PC-9 (cell line): Measurements from ENCODE around the gene PSEN1. TPM values are rescaled to one million over a fixed set of nuclear protein-coding genes. Genes with fewer than 3 reads are reported as not detected.

ENCODE experiments used
- BruUV-seq: library from RNA; stranded (reverse); fragments of 400-500 nt; replicated peaks from 2 replicates; lab custom pipeline; 2021; lab: Mats Ljungman, UMichigan
- CTCF ChIA-PET: fragments of 300-600 bp; sonication (Branson Sonifier 250); formaldehyde crosslinking; loops from one replicate; lab custom pipeline; 2022; ENCODE audit warnings: antibody characterized with exemption; lab: Charles Lee
- POLR2A ChIA-PET: fragments of 300-600 bp; sonication (Branson Sonifier 250); formaldehyde crosslinking; loops from one replicate; lab custom pipeline; 2022; ENCODE audit warnings: antibody characterized with exemption; ENCODE audit not compliant: unreplicated experiment; lab: Charles Lee
- DNase-seq, 2 experiments: peaks; one replicate each; pipeline versions ENCODE4 v3.0.0 to v3.0.0-alpha.2; 2015 to 2022; ENCODE audit warnings: mixed read lengths in 1 of 2
- H2AFZ ChIP-seq: fragments of 200-600 bp; sonication (generic); 2 replicates; pipeline ENCODE4 v1.8.1; 2017; ENCODE audit warnings: antibody characterized with exemption
- H3F3A ChIP-seq: fragments of 200-600 bp; sonication (generic); 2 replicates; pipeline ENCODE4 v1.8.1; 2017; ENCODE audit warnings: antibody characterized with exemption, mild to moderate bottlenecking, low read depth; ENCODE audit not compliant: insufficient read depth
- H3K27ac ChIP-seq: fragments of 200-600 bp; sonication (generic); 2 replicates; pipeline ENCODE4 v1.6.1; 2016; ENCODE audit warnings: mixed run types
- H3K27me3 ChIP-seq: fragments of 200-600 bp; sonication (generic); 2 replicates; pipeline ENCODE4 v1.6.1; 2016; ENCODE audit warnings: low read depth, mixed run types; ENCODE audit not compliant: insufficient read depth
- H3K36me3 ChIP-seq: fragments of 200-600 bp; sonication (generic); 2 replicates; pipeline ENCODE4 v1.6.1; 2016; ENCODE audit warnings: low read depth, mixed run types
- H3K4me1 ChIP-seq: fragments of 200-600 bp; sonication (generic); replicated peaks from 2 replicates; pipeline ENCODE4 v1.6.1; 2016; ENCODE audit warnings: mixed run types; ENCODE audit not compliant: insufficient read depth
- H3K4me2 ChIP-seq: fragments of 200-600 bp; sonication (generic); 2 replicates; pipeline ENCODE4 v1.6.1; 2017; ENCODE audit warnings: mixed run types
- H3K4me3 ChIP-seq: fragments of 200-600 bp; sonication (generic); 2 replicates; pipeline ENCODE4 v1.6.1; 2016; ENCODE audit warnings: mixed run types
- H3K79me2 ChIP-seq: fragments of 200-600 bp; sonication (generic); 2 replicates; pipeline ENCODE4 v1.6.1; 2017; ENCODE audit warnings: low read depth, mixed run types
- H3K9me2 ChIP-seq: fragments of 200-600 bp; sonication (generic); 2 replicates; pipeline ENCODE4 v1.8.1; 2017; ENCODE audit warnings: mild to moderate bottlenecking; ENCODE audit not compliant: insufficient read depth
- H3K9me3 ChIP-seq: fragments of 200-600 bp; sonication (generic); 2 replicates; pipeline ENCODE4 v1.8.1; 2016; ENCODE audit warnings: low read depth; ENCODE audit not compliant: insufficient read depth
- H4K20me1 ChIP-seq: fragments of 200-600 bp; sonication (generic); 2 replicates; pipeline ENCODE4 v1.8.1; 2017; ENCODE audit not compliant: insufficient read depth
- CTCF ChIP-seq: fragments of 200-600 bp; sonication (generic); conservative IDR thresholded peaks from 2 replicates; pipeline ENCODE4 v1.6.1; 2017; ENCODE audit warnings: mixed run types, antibody characterized with exemption, mild to moderate bottlenecking, moderate library complexity
- EZH2 ChIP-seq: fragments of 200-600 bp; sonication (generic); IDR thresholded peaks from 2 replicates; pipeline ENCODE4 v1.8.0; 2017; ENCODE audit warnings: antibody characterized with exemption, low read depth
- intact Hi-C: fragments of 100-400 bp; cut with micrococcal nuclease; formaldehyde crosslinking; loops from one replicate; pipeline ENCODE4 v1.10.0; 2022; ENCODE audit not compliant: unreplicated experiment
- total RNA-seq: library from RNA; stranded (reverse); gene quantifications from 2 replicates; pipeline ENCODE4 v1.2.3, GENCODE V29; 2021

Gene PSEN1
- total RNA-seq, 1 experiment from 2014 or later, result 44.0 TPM

- ChIA-PET POLR2A (no interaction called here), CTCF (no interaction called here)
- no peaks in the 10 kb centered on the region for H3K79me2 ChIP-seq
- H3F3A ChIP-seq, result peaks cover 15% of the 10 kb centered on the region; the same call in 1 of the 2 replicates
- peaks cover 41% of the 10 kb centered on the region; the same call in 1 of the 2 replicates for H3K27me3 ChIP-seq
- DNase-seq, result no peak
- no peak overlapping the region for H3K27ac ChIP-seq
- intact Hi-C loops, result no loop called here
- no peaks in the 10 kb centered on the region for H3K9me2 ChIP-seq
- no peaks in the 10 kb centered on the region for H4K20me1 ChIP-seq
- H3K4me2 ChIP-seq, result no peak overlapping the region
- TF ChIP-seq CTCF (no peak), EZH2 (no peak)
- no peak overlapping the region for H2AFZ ChIP-seq
- H3K4me3 ChIP-seq, result no peak overlapping the region
- no peaks in the 10 kb centered on the region for H3K9me3 ChIP-seq
- no TSS peak for BruUV-seq
- peaks cover 4% of the 10 kb centered on the region; the same call in 1 of the 2 replicates for H3K4me1 ChIP-seq
- H3K36me3 ChIP-seq, result no peaks in the 10 kb centered on the region
These were observed 98.5 kb downstream of the PSEN1 start for GRCh38 chr14:73234586-73235394.

- intact Hi-C loops, result no loop called here
- no peak overlapping the region for H3K4me3 ChIP-seq
- H3K27ac ChIP-seq, result no peak overlapping the region
- no peak for TF ChIP-seq CTCF
- TF ChIP-seq EZH2, result no peak
- ChIA-PET CTCF (no interaction called here), POLR2A (no interaction called here)
- no TSS peak for BruUV-seq
- no peak overlapping the region for H2AFZ ChIP-seq
- H3K4me1 ChIP-seq, result peaks cover 4% of the 10 kb centered on the region; the same call in 1 of the 2 replicates
- H3F3A ChIP-seq, result peaks cover 15% of the 10 kb centered on the region; the same call in 1 of the 2 replicates
- H3K9me3 ChIP-seq, result no peaks in the 10 kb centered on the region
- DNase-seq, result no peak
- no peaks in the 10 kb centered on the region for H3K9me2 ChIP-seq
- no peaks in the 10 kb centered on the region for H4K20me1 ChIP-seq
- no peaks in the 10 kb centered on the region for H3K79me2 ChIP-seq
- no peaks in the 10 kb centered on the region for H3K36me3 ChIP-seq
- H3K27me3 ChIP-seq, result peaks cover 41% of the 10 kb centered on the region; the same call in 1 of the 2 replicates
- no peak overlapping the region for H3K4me2 ChIP-seq
These were observed 99.3 kb downstream of the PSEN1 start for GRCh38 chr14:73235531-73236155.

- Histone ChIP-seq H3K27ac (no peak overlapping the region), H3K79me2 (no peaks in the 10 kb centered on the region), H3K27me3 (peaks cover 41% of the 10 kb centered on the region; the same call in 1 of the 2 replicates), H3K4me2 (no peak overlapping the region), H3K9me2 (no peaks in the 10 kb centered on the region), H3K4me3 (no peak overlapping the region), H4K20me1 (no peaks in the 10 kb centered on the region), H3K36me3 (no peaks in the 10 kb centered on the region), H3K4me1 (peaks cover 4% of the 10 kb centered on the region; the same call in 1 of the 2 replicates), H3F3A (peaks cover 15% of the 10 kb centered on the region; the same call in 1 of the 2 replicates), H3K9me3 (no peaks in the 10 kb centered on the region), H2AFZ (no peak overlapping the region)
- ChIA-PET CTCF (no interaction called here), POLR2A (no interaction called here)
- no peak for DNase-seq
- TF ChIP-seq EZH2 (no peak), CTCF (no peak)
- no TSS peak for BruUV-seq
- intact Hi-C loops, result no loop called here
These were observed 99.8 kb downstream of the PSEN1 start for GRCh38 chr14:73236157-73236556.
